ENCODE results near the gene JAKMIP2. TPM values are rescaled to one million over a fixed set of nuclear protein-coding genes. Genes with fewer than 3 reads are reported as not detected.
"Not testable (repeated sequence)": the region's sequence is repeated elsewhere in the genome, so short reads cannot be mapped to it uniquely, and the experiment has no call there.

The JAKMIP2 gene
- polyA plus RNA-seq, 3 donors = 4.5 to 5.0 (median 4.9) TPM

GRCh38 chr5:147750065-147750464 lies 32.5 kb downstream of the JAKMIP2 start:
- no peak for DNase-seq

- DNase-seq = no peak
Observed at GRCh38 chr5:147748590-147748989, 33.9 kb downstream of the JAKMIP2 start.

- DNase-seq = no peak
Observed at GRCh38 chr5:147746986-147747385, 35.5 kb downstream of the JAKMIP2 start.

GRCh38 chr5:147743678-147744374 lies 38.7 kb downstream of the JAKMIP2 start:
- DNase-seq = peak; percentile 45

GRCh38 chr5:147743012-147743411 lies 39.5 kb downstream of the JAKMIP2 start:
- DNase-seq = no peak

GRCh38 chr5:147742151-147742550 lies 40.4 kb downstream of the JAKMIP2 start:
- no peak for DNase-seq

- DNase-seq = no peak
Observed at GRCh38 chr5:147740864-147741263, 41.7 kb downstream of the JAKMIP2 start.

- no peak for DNase-seq
Observed at GRCh38 chr5:147737921-147738320, 44.6 kb downstream of the JAKMIP2 start.

- DNase-seq = no peak
Observed at GRCh38 chr5:147735621-147736125, 46.9 kb downstream of the JAKMIP2 start.

- DNase-seq = no peak
Observed at GRCh38 chr5:147734894-147735293, 47.6 kb downstream of the JAKMIP2 start.

GRCh38 chr5:147733075-147733474 lies 49.5 kb downstream of the JAKMIP2 start:
- DNase-seq = no peak

- DNase-seq = no peak
Observed at GRCh38 chr5:147732291-147732883, 50.1 kb downstream of the JAKMIP2 start.

- no peak for DNase-seq
Observed at GRCh38 chr5:147731431-147732290, 50.9 kb downstream of the JAKMIP2 start.

- no peak for DNase-seq
Observed at GRCh38 chr5:147727200-147727599, 55.3 kb downstream of the JAKMIP2 start.

GRCh38 chr5:147721191-147721960 lies 61.2 kb downstream of the JAKMIP2 start:
- not testable (repeated sequence) for DNase-seq

- no peak for DNase-seq
Observed at GRCh38 chr5:147713550-147714295, 68.8 kb downstream of the JAKMIP2 start.

GRCh38 chr5:147712598-147712997 lies 69.9 kb downstream of the JAKMIP2 start:
- DNase-seq = no peak

GRCh38 chr5:147712019-147712418 lies 70.5 kb downstream of the JAKMIP2 start:
- no peak for DNase-seq

- no peak for DNase-seq
Observed at GRCh38 chr5:147711019-147711418, 71.5 kb downstream of the JAKMIP2 start.

GRCh38 chr5:147708708-147709107 lies 73.8 kb downstream of the JAKMIP2 start:
- DNase-seq = no peak

GRCh38 chr5:147704544-147704943 lies 78.0 kb downstream of the JAKMIP2 start:
- DNase-seq = no peak

Measured in renal pelvis (tissue), 4 donors.